Keratinocyte (primary cell): ENCODE data around the gene BMP8B. TPM values are rescaled to one million over a fixed set of nuclear protein-coding genes. Genes with fewer than 3 reads are reported as not detected.

Source experiments
- DNase-seq: peaks from one replicate; pipeline ENCODE4 v3.0.0-alpha.2; 2011; ENCODE audit warnings: low read depth, missing footprints, low spot score
- FAIRE-seq: peaks from 2 replicates; lab custom pipeline; 2011; peaks lifted over from hg19 to GRCh38; lab: Jason Lieb, UNC
- H2AFZ ChIP-seq: 2 replicates; pipeline ENCODE4 v1.6.0; 2012; ENCODE audit warnings: low read length, control low read depth, inconsistent platforms; ENCODE audit not compliant: control insufficient read depth
- H3K27ac ChIP-seq: 2 replicates; pipeline ENCODE4 v1.5.1; 2011; ENCODE audit warnings: low read length; ENCODE audit not compliant: control insufficient read depth, insufficient read depth
- H3K27me3 ChIP-seq: 3 replicates; pipeline ENCODE4 v1.6.0; 2011; ENCODE audit warnings: low read length; ENCODE audit not compliant: control insufficient read depth, insufficient read depth; ENCODE audit errors: extremely low read depth
- H3K36me3 ChIP-seq, 2 experiments: 2 replicates in 1 of 2; 3 replicates in 1 of 2; pipeline ENCODE4 v1.5.1; 2011; ENCODE audit warnings: low read length in 2 of 2, mild to moderate bottlenecking in 1 of 2; ENCODE audit not compliant: control insufficient read depth in 2 of 2, insufficient read depth in 2 of 2; ENCODE audit errors: extremely low read depth in 1 of 2
- H3K4me1 ChIP-seq: 3 replicates; pipeline ENCODE4 v1.5.1; 2011; ENCODE audit warnings: low read length; ENCODE audit not compliant: control insufficient read depth, insufficient read depth; ENCODE audit errors: extremely low read depth
- H3K4me2 ChIP-seq: 3 replicates; pipeline ENCODE4 v1.6.0; 2011; ENCODE audit warnings: low read depth, low read length; ENCODE audit not compliant: control insufficient read depth, insufficient read depth; ENCODE audit errors: extremely low read depth
- H3K4me3 ChIP-seq, 3 experiments: fragments of 200-600 bp in 1 of 3; sonication (generic) in 1 of 3; 2 replicates in 2 of 3; 3 replicates in 1 of 3; pipeline ENCODE4 v1.5.1; 2011 to 2016; ENCODE audit warnings: low read length in 3 of 3, mild to moderate bottlenecking in 3 of 3, control low read depth in 2 of 3, inconsistent platforms in 1 of 3, low read depth in 1 of 3, mixed read lengths in 1 of 3, mixed run types in 1 of 3, moderate library complexity in 1 of 3; ENCODE audit not compliant: control insufficient read depth in 2 of 3, insufficient read depth in 2 of 3; ENCODE audit errors: extremely low read depth in 1 of 3
- H3K79me2 ChIP-seq: 2 replicates; pipeline ENCODE4 v1.6.0; 2012; ENCODE audit warnings: low read length; ENCODE audit not compliant: control insufficient read depth, insufficient read depth
- H3K9ac ChIP-seq: 3 replicates; pipeline ENCODE4 v1.6.0; 2011; ENCODE audit warnings: low read length; ENCODE audit not compliant: control insufficient read depth, insufficient read depth; ENCODE audit errors: extremely low read depth
- H3K9me1 ChIP-seq: 3 replicates; pipeline ENCODE4 v1.6.0; 2011; ENCODE audit warnings: low read length; ENCODE audit not compliant: control insufficient read depth, insufficient read depth; ENCODE audit errors: extremely low read depth
- H3K9me3 ChIP-seq: 2 replicates; pipeline ENCODE4 v1.5.1; 2012; ENCODE audit warnings: low read depth, low read length; ENCODE audit not compliant: control insufficient read depth
- H4K20me1 ChIP-seq: 3 replicates; pipeline ENCODE4 v1.6.0; 2011; ENCODE audit warnings: low read length; ENCODE audit not compliant: control insufficient read depth, insufficient read depth; ENCODE audit errors: extremely low read depth
- EZH2 ChIP-seq: IDR thresholded peaks from one replicate; pipeline ENCODE4 v1.6.1; 2012; ENCODE audit warnings: inconsistent platforms, mild to moderate bottlenecking, low read length, moderate library complexity
- dilution Hi-C: fragments of 300-500 bp; cut with MboI; formaldehyde crosslinking; loops from one replicate; pipeline ENCODE4 v1.7.0; 2020; ENCODE audit warnings: low sequenced_read_pairs; ENCODE audit not compliant: extremely low pct_ligation_motif_present
- polyA plus RNA-seq, 5 experiments: library from polyadenylated mRNA; depleted of rRNA in 3 of 5; stranded (reverse) in 3 of 5; stranded (forward) in 1 of 5; unstranded in 1 of 5; fragments of >200 nt; gene quantifications; 1 replicate in 1 of 5; 2 replicates in 3 of 5; 3 replicates in 1 of 5; pipeline versions ENCODE4 v1.2.1 to v1.2.3, GENCODE V29; 2011 to 2012; ENCODE audit warnings: missing spikeins in 2 of 5, low read depth in 1 of 5, low replicate concordance in 1 of 5
- TF ChIP-seq, protein P1 (sequence below), 3 experiments: IDR thresholded peaks in 1 of 3; conservative IDR thresholded peaks in 1 of 3; optimal IDR thresholded peaks in 1 of 3; 2 replicates in 2 of 3; 3 replicates in 1 of 3; pipeline versions ENCODE3 to v1.5.1; 2011; ENCODE audit warnings: low read length in 3 of 3, mild to moderate bottlenecking in 3 of 3, moderate library complexity in 2 of 3, control low read depth in 1 of 3, inconsistent platforms in 1 of 3; ENCODE audit not compliant: insufficient read depth in 2 of 3; ENCODE audit errors: extremely low read depth in 1 of 3

BMP8B gene
- polyA plus RNA-seq, 1 donor (not counting 4 experiments of a cell fraction or from before 2014, with no cell fraction given) = 0.04 TPM

DNA sequence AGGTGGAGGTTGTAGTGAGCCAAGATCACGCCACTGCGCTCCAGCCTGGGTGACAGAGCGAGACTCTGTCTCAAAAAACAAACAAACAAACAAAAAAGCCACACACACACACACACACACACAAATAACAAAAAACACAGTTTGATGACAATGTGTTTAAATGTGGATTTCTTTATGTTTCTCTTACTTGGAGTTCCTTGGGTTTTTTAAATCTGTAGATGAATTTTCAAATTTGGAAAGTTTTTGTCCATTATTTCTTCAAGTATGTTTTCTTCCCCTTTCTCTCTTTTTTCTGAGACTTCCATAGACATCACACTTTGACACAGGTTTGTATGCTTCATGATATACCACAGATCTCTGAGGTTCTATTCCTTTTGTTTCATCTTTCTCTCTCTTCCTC is 62.1 kb downstream of the BMP8B start:
- dilution Hi-C loops = no loop called here
- H3K27me3 ChIP-seq = peaks cover 12% of the 10 kb centered on the region

GRCh38 chr1:39722495-39722894 is 66.2 kb downstream of the BMP8B start:
- dilution Hi-C loops = no loop called here
- no peak for DNase-seq
- H3K79me2 ChIP-seq = no peaks in the 10 kb centered on the region
- H3K4me3 ChIP-seq = no peak overlapping the region
- no peaks in the 10 kb centered on the region for H3K9me3 ChIP-seq
- no peak overlapping the region for H2AFZ ChIP-seq
- TF ChIP-seq, protein P1, sequence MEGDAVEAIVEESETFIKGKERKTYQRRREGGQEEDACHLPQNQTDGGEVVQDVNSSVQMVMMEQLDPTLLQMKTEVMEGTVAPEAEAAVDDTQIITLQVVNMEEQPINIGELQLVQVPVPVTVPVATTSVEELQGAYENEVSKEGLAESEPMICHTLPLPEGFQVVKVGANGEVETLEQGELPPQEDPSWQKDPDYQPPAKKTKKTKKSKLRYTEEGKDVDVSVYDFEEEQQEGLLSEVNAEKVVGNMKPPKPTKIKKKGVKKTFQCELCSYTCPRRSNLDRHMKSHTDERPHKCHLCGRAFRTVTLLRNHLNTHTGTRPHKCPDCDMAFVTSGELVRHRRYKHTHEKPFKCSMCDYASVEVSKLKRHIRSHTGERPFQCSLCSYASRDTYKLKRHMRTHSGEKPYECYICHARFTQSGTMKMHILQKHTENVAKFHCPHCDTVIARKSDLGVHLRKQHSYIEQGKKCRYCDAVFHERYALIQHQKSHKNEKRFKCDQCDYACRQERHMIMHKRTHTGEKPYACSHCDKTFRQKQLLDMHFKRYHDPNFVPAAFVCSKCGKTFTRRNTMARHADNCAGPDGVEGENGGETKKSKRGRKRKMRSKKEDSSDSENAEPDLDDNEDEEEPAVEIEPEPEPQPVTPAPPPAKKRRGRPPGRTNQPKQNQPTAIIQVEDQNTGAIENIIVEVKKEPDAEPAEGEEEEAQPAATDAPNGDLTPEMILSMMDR (optimal IDR thresholded peaks at IDR 0.05 in 1 of 3, IDR thresholded peaks at IDR 0.05 in 1 of 3, conservative IDR thresholded peaks at IDR 0.05 in 1 of 3; ENCODE audit: extremely low read depth in 1 of 3, insufficient read depth in 2 of 3, low read length in 3 of 3) = no peak
- peak; percentile 71 for FAIRE-seq
- no peaks in the 10 kb centered on the region for H3K36me3 ChIP-seq
- H3K4me1 ChIP-seq = peaks cover 4% of the 10 kb centered on the region
- no peak overlapping the region for H3K4me2 ChIP-seq
- no peak overlapping the region for H3K27ac ChIP-seq
- no peaks in the 10 kb centered on the region for H3K9me1 ChIP-seq
- H4K20me1 ChIP-seq = no peaks in the 10 kb centered on the region
- no peak overlapping the region for H3K9ac ChIP-seq
- peaks cover 8% of the 10 kb centered on the region for H3K27me3 ChIP-seq

More for the DNA sequence above, 62.1 kb downstream of the BMP8B start:
- Histone ChIP-seq H4K20me1 (no peaks in the 10 kb centered on the region), H3K9ac (no peak overlapping the region), H2AFZ (no peak overlapping the region), H3K4me1 (peaks cover 4% of the 10 kb centered on the region), H3K4me3 (no peak overlapping the region), H3K9me1 (no peaks in the 10 kb centered on the region), H3K79me2 (no peaks in the 10 kb centered on the region), H3K9me3 (no peaks in the 10 kb centered on the region), H3K36me3 (no peaks in the 10 kb centered on the region), H3K27ac (no peak overlapping the region), H3K4me2 (no peak overlapping the region)
- FAIRE-seq (no peak), DNase-seq (no peak)
- TF ChIP-seq, protein P1 (optimal IDR thresholded peaks at IDR 0.05 in 1 of 3, IDR thresholded peaks at IDR 0.05 in 1 of 3, conservative IDR thresholded peaks at IDR 0.05 in 1 of 3; ENCODE audit: extremely low read depth in 1 of 3, insufficient read depth in 2 of 3, low read length in 3 of 3) = no peak
- TF ChIP-seq EZH2 = no peak
